Activated CD8-positive, alpha-beta memory T cell treated with anti-CD3 and anti-CD28 coated beads for 36 hours (primary cell): ENCODE measurements around the gene INO80C. TPM values are rescaled to one million over a fixed set of nuclear protein-coding genes. Genes with fewer than 3 reads are reported as not detected.

ENCODE experiments used
- CTCF ChIA-PET: fragments of 350-600 bp; sonication (Branson Sonifier 250); formaldehyde crosslinking; loops from one replicate; lab custom pipeline; 2021; ENCODE audit warnings: antibody characterized with exemption; lab: Charles Lee
- POLR2A ChIA-PET: fragments of 350-600 bp; sonication (Branson Sonifier 250); formaldehyde crosslinking; loops from one replicate; lab custom pipeline; 2021; ENCODE audit warnings: antibody characterized with exemption; lab: Charles Lee
- total RNA-seq, 2 experiments: library from RNA; stranded (reverse); gene quantifications; one replicate each; pipeline ENCODE4 v1.2.3, GENCODE V29; 2021

The INO80C gene, protein sequence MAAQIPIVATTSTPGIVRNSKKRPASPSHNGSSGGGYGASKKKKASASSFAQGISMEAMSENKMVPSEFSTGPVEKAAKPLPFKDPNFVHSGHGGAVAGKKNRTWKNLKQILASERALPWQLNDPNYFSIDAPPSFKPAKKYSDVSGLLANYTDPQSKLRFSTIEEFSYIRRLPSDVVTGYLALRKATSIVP
- total RNA-seq, result 10 to 100 TPM; 29.3 to 32.7 TPM

DNA sequence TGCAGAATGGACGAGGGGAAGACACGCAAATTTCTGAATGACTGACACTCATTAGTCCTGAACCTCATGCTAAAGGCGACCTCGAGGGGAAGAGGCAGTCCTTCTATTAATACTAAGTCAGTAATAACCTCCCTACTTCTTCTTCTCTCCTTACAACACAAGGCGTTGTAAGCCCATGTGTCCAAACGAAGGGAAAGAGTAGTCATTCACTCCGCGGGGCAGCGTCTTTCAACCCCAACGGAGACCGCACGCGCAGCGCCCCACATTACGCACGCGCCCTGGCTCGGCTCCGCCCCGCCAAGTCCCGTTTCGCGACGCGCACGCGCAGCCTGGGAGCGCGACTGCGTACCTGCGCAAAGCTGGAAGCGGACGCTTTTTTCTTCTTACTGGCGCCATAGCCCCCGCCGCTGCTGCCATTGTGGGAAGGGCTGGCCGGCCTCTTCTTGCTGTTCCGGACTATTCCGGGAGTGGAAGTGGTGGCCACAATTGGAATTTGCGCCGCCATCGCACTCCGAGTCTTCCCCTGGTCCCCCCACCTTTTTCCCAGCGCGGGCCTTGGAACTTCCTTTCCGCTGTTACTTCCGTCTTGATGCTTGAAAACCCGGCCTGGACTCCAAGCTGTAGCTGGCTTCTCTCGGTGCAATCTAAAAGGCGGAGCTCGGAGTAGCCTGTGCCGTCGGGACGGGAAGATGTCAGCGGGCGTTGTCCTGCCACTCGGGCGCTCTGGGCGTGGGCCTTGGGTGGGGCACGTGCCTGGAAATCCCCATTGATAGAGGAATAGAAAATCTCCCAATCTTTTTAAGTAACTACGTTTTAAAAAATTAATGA is at the start of gene INO80C:
INO80C (minus strand) TSS at position 591 of the 828 bp plus-strand sequence; CDS start at position 505, 86 bp downstream.
- POLR2A ChIA-PET, result interaction anchor here (0.5 to 2.4 kb wide), 7 partner anchors 9 to 85 kb away, joined by 3 to 16 read pairs (median 4); no protein-coding TSS in a partner anchor
- CTCF ChIA-PET, result interaction anchor here (0.6 to 0.7 kb wide), 2 partner anchors 18 to 127 kb away, joined by 3 to 5 read pairs; no protein-coding TSS in a partner anchor

DNA sequence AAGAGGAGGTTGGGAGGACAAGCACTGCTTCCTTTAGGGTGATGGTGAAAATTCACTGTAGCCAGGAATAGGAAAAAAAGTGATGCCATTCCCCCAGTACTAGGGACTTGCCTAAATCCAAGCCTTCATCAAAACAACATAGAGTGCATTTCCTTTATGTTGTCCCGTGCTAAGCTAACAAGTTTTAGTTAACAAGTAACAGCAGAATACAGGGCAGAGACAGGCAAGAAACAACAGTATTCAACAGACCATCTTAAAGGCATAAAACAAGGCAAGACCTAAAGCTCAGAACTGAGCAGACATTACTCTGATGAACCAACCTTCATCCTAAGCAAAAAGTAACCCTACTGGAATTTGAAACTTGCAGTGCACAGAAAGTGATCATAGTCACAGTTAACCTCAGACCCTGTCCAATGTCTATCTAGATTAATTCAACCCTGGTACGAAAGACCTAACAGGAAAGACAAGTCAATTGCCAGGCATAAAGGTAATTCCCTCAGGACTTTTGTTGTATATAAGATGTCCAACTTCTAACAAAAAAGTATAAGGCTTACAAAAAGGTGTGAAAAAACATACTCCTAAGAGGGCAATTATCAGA is 49.3 kb upstream of the INO80C start:
- ChIA-PET POLR2A (no interaction called here), CTCF (no interaction called here)

DNA sequence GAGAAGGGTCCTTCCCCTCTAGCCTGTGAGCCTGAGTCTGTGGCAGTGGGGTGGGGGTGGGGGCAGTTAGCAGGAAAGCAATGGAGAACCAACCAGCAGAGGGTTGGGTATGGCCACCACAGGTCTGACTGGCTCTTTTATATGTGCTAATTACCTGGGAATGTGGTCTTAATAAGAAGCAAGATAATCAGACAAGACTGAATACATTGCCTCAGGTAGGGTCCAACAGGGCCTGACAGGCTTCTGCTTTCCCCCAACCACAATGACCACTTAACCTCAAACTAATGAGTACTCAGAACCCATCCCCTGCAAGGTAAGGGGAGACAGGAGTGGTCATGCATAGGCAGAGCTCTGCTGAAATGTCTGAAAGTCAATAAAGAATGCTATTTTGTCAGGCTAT is 44.6 kb upstream of the INO80C start:
- ChIA-PET POLR2A (no interaction called here), CTCF (no interaction called here)

DNA sequence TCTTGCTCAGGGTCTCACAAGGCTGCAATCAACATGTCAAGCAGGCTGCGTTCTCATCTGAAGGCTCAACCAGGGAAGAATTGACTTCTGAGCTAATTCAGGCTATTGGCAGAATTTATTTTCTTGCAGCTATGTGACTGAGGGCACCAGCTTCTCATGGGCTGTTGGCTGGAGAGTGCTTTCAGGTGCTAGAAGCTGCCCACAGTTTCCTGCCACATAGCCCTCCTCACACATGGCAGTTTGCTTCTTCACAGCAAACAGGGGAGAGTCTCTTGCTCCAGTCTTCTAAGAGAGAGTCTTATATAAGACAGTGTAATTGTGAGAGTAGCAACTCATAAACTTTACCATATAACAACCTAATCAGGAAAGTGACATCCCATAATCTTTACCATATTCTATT is 37.5 kb upstream of the INO80C start:
- POLR2A ChIA-PET, result no interaction called here
- CTCF ChIA-PET, result no interaction called here

DNA sequence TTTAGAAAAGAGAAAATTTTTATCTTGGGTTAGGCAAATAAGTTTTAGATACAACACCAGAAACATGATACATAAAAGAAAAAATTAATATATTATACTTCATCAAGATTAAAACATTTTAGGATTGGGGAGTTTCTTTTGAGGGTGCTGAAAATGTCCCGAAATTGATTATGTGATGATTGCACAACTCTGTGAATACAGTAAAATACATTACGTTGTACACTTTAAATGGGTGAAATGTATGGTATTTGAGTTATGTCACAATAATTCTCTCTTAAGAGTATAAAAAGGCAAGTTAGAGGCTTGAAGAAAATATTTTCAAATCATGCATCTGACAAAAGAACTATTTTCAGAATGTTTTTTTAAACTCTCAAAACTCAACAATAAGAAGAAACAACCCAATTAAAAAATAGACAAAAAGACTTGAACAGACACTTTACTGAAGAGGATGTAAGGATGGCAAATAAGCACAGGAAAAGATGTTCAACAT is 36.2 kb upstream of the INO80C start:
- ChIA-PET CTCF (no interaction called here), POLR2A (no interaction called here)

DNA sequence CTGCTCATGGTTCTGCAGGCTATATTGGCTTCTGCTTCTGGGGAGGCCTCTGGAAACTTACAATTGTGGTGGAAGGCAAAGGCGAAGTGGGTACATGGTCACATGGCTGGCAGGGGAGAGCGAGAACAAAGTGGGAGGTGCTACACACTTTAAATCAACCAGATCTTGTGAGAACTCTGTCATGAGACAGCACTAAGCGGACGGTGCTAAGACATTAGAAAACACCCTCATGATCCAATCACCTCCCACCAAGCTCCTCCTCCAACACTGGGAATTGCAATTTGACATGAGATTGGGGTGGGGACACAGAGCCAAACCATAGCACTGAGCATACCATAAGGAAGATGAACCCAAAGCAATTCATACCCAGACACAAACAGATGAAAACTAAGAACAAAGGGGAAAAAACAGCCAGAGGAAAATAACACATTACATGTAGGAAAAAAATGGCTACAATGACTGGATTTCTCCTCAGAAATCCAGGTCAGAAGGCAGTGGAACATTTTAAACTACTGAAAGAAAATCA is 31.1 kb upstream of the INO80C start:
- ChIA-PET CTCF (no interaction called here), POLR2A (interaction anchor here (0.6 kb wide), 1 partner anchor 33 kb away, joined by 6 read pairs; no protein-coding TSS in a partner anchor)

DNA sequence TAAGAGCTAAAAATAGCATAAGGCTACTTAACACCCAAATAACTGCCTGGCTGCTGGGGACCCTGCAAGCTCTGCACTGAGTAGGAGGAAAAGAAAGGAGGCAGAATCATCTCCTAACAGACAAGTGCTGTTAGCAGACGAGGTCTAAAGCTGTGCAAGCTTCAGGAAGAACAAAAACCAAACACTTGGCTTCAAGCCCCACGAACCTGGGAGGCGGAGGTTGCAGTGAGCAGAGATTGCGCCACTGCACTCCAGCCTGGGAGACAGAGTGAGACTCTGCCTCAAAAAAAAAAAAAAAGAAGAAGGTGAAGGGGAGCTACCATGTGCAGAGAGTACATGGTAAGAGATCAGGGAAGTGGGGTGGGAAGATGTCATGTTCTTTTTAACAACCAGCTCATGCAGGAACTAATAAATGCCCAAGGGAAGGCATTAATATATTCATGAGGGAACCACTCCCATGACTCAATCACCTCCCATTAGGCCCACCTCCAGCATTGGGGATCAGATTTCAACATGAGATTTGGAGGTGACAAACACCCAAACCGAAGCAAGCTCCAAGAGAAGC is 28.8 kb upstream of the INO80C start:
- ChIA-PET POLR2A (no interaction called here), CTCF (no interaction called here)

DNA sequence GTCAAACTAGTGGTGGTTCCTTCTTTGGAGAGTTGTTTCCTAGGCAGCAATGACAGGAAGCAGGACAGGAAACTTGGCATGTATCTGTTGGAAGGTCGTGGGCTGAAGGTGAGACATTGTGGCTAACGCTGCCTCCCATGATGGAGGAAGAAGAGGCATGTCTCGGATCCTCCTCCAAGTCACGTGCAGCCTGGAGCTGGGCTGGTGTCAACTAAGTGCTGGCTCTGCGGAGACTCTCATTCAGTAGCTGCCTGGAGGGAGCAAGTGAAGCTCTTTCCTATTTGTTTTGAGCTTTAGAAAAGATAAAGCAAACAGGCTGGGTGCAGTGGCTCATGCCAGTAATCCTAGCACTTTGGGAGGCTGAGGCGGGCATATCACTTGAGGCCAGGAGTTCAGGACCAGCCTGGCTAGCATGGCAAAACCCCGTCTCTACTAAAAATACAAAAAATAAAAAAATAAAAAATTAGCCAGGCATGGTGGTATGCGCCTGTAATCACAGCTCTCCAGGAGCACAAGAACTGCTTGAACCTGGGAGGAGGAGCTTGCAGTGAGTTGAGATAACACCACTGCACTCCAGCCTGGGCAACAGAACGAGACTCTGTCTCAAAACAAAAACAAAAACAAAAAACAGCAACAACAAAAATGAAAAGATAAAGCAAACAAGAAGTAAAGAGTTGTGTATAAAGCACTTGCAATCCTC is 28.2 kb upstream of the INO80C start:
- ChIA-PET POLR2A (no interaction called here), CTCF (no interaction called here)

DNA sequence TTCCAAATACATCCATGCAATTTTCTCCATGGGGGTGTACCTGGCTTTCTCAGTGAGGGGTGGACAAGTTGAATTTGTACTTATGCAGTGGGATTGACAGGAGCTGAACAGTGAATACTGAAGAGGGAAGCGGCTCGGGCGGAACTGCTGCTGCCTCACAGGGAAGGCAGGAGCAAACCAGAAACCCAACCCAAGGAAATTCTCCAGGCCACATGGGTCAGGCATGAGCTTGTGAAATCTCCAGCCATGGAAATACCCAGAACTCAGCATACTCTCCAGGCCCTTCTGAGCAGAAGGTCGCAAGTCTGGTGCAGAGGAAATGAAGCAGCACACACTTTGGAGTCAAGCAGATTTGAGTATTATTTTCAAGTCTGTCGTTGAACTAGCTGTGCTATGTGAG is 26.5 kb upstream of the INO80C start:
- POLR2A ChIA-PET, result interaction anchor here (0.6 kb wide), 1 partner anchor 26 kb away, joined by 3 read pairs; the partner anchor contains the start of gene INO80C

DNA sequence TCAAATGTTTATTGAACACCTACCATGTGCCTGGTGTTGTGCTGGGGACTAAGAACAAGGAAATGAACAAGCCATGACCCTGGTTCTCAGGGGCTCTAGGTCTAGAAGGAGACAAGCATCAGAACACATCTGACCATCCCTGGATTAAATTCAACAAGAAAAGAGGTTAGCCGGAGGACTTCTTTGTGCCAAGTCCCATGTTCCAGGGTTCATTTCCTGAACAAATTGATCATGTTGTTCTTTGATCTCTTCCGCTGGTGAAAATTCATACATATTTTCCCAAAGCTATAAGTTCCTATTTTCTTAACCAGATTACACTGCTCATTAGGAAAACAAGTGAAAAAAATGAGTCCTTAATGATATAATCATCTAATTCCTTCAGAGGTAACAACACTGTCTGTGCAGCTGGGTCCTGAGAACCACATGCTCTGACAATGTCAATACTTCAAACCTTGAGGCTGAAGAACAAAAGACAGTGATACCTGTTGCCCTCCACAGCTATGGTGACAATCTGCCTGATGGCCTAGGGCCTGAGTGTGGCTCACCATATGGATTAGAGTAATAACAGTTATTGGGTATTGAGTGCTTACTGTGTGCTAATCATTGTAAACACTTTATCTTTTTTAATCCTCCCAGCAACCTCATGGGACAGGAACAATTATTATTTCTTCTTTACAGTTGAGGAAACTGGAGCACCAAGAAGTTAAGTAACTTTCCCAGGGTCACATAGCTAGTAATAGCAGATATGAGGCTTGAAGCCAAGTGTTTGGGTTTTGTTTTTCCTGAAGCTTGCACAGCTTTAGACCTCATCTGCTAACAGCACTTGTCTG is 24.6 kb upstream of the INO80C start:
- ChIA-PET CTCF (interaction anchor here (0.7 kb wide), 1 partner anchor 835 kb away, joined by 3 read pairs; no protein-coding TSS in a partner anchor), POLR2A (interaction anchor here (0.6 kb wide), 1 partner anchor 259 kb away, joined by 3 read pairs; no protein-coding TSS in a partner anchor)

More for the DNA sequence above, 26.5 kb upstream of the INO80C start:
- CTCF ChIA-PET, result no interaction called here

DNA sequence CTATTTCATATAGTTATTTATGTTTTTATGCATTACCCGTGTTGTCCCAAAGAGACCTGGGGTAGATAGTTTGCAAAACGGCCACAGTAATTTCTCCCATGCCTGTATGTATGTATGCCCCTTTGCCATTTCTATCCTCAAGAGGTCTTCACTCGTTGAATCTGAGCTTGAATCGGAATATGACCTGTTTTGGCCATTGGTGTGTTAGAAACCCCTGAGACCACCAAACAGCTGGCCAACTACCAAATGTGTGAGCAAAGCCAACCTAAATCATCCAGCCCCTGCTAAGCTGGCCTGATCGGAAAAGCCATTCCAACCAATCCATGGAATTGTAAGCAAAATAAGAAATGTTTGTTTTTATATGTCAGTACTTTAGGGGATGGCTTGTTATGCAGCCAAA is 23.4 kb upstream of the INO80C start:
- ChIA-PET POLR2A (no interaction called here), CTCF (interaction anchor here (0.7 kb wide), 1 partner anchor 453 kb away, joined by 4 read pairs; no protein-coding TSS in a partner anchor)

DNA sequence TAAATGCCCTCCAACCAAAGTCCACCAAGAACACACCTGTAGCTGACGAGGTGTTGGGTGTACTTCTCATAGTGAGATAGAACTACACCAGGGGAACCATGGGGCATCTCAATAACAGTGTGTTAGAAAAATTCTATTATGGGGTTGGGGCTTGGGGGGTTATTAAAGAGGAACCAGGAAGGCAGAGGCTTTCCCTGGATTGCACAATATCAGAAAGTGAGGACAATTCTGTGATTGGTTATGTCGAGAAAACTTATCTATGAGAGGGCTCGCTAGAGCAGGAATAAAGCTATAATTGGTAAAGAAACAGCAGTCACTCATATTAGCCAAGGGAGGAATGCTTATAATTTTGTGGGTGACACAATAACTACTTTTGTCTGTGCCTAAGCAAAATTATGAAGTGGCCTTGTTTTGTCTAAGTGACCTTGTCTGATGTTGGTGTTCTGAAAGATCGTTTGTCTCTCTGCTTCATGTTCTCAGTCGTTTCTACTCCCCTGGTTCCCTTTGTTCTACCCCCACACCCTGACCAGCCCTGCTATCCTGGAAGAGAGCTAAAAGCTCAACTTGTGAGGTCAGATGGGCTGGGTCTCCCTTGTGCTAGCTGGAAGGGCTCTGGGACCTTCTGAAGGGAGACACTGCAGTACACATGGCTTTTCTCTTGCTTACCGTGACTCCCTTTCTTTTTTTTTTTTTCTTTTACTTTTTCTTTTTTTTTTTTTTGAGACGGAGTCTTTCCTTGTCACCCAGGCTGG is 21.6 kb upstream of the INO80C start:
- POLR2A ChIA-PET, result no interaction called here
- CTCF ChIA-PET, result interaction anchor here (0.7 kb wide), 1 partner anchor 419 kb away, joined by 4 read pairs; no protein-coding TSS in a partner anchor

DNA sequence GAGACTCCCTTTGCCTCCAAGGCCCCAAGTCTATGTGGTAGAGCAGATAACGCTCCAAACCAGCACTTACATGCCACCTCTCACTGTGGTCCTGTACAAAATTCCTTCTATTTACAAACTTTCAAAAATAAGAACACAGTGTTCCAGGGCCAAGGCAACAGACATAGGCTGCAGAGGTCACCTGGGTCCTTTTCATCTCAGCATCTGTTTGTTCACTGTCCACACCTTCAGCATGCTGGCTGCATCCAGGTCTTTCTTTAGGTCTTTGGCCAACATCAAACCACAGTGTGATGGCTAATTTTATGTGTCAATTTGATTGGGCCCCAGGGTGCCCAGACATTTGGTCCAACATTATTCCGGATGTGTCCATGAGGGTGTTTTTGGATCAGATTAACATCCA is 20.0 kb upstream of the INO80C start:
- POLR2A ChIA-PET, result no interaction called here
- CTCF ChIA-PET, result no interaction called here

DNA sequence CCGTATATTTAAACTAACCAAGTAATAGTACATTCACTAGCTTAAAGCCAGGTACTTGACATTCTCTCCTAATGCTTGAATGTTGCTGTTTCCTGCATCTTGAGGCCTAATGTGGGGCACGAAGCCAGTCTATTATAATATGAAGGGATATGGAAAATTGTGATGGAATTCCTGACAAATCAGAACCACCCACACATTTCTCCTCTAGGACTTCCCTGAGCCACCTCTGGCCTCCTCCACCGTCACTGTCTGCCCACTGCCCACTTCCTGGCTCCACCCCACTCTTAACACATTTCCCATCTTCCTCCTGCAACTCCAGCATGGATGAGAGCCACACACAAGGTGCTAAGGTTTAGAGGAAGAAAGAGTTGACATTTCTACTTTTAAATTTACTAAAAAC is 19.0 kb upstream of the INO80C start:
- CTCF ChIA-PET, result no interaction called here

DNA sequence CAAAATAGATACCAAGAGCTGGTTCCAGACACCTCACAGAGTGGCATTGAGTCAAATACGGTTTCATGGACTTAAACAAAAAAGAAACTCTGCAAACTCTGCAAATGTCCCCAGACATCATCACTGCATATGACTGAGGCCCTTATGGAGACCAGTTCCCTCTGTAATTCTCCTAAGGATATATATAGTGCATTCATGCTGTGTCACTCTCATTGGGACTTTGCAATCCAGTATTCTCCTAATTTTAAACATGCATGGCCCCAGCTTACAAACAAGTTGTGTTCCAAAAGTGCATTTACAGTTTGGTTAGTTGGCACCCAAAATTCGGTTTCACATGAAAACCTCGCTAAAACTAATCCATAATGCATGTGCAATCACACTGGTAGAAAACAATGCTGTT is 18.6 kb upstream of the INO80C start:
- CTCF ChIA-PET, result no interaction called here

More for the DNA sequence above, 19.0 kb upstream of the INO80C start:
- POLR2A ChIA-PET, result no interaction called here

DNA sequence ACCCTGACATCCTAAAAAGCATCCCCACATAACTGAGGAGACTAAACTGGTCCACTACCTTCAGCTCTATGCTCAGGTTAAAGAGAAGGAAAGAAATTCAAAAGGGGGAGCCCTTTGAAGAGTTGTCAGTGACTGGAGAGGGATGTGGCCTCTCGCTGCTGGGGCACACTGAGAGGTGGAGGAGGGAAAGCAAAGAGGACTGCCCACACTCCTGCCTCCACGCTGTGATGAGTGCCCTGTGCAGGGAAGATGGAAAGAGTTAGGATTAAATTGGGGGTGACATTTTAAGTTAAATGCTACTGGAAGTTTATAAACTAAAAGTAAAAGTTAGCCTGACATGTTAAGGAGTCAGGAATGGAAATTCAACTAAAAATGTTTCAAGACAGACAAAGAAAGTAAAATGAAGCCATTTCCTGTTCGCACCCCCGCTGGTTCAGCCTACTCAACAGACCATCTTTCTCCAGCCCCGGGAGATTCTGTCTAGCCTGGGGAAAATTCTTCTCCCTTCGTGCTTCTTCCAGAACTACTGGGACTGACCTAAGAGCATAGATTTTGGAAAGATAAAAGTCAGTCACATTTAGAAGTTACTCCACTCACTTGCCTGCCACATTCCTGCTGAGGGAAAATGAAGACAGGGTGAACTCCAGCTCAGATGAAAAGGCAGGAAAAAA is 17.8 kb upstream of the INO80C start:
- ChIA-PET POLR2A (no interaction called here), CTCF (no interaction called here)

More for the DNA sequence above, 18.6 kb upstream of the INO80C start:
- POLR2A ChIA-PET, result no interaction called here
